ENCODE measurements around the gene PFN3. TPM values are rescaled to one million over a fixed set of nuclear protein-coding genes. Genes with fewer than 3 reads are reported as not detected.
A peak's percentile ranks its signal among the peaks of the same experiment; 100 is the strongest.
"Not testable (repeated sequence)": the region's sequence is repeated elsewhere in the genome, so short reads cannot be mapped to it uniquely, and the experiment has no call there.

PFN3 gene
- total RNA-seq, 2 donors from 2014 or later: not detected

DNA sequence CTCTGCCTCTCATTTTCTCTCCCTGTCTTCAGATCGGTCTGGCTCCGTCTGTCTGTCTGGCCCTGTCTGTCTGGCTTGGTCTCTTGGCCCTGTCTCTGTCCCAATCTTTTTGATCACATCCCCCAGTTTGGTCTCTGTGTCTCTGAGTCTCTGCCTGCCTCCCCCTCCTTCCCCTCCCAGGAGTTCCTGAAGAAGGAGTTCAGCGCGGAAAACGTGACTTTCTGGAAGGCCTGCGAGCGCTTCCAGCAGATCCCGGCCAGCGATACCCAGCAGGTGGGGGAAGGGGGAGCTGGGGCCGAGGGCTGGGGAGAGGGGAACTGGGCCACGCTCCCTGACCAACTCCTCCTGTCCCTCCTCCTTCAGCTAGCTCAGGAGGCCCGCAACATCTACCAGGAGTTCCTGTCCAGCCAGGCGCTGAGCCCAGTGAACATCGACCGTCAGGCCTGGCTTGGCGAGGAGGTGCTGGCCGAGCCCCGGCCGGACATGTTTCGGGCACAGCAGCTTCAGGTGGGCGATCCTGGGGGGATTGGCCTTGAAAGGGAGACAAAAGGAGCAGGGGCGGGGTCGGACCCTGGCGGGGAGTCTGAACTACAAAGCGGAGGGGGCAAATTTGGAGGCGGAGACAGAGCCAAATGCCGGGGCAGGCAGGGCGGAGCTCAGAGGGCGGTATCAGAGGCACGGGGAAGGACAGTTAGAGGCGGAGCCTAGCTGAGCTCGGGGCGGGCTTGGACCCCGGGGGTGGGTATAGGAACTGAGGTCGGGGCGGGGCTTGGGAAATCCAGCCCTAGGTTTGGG is 33.7 kb downstream of the PFN3 start:
- Mint-ChIP-seq H3K4me1 (ENCODE audit: low read depth) (peaks cover 69% of the 10 kb centered on the region), H3K4me3 (peak overlapping the region in 1 of 2 donors; percentile 40), H3K9me3 (no peaks in the 10 kb centered on the region), H3K36me3 (ENCODE audit: insufficient read depth in 2 of 2) (peaks cover 7 to 8% of the 10 kb centered on the region in 2 donors), H3K27me3 (ENCODE audit: low read depth) (no peaks in the 10 kb centered on the region), H3K27ac (no peak overlapping the region)
- DNase-seq (no peak), ATAC-seq (replicated peaks in 1 of 2) (no peak)

DNA sequence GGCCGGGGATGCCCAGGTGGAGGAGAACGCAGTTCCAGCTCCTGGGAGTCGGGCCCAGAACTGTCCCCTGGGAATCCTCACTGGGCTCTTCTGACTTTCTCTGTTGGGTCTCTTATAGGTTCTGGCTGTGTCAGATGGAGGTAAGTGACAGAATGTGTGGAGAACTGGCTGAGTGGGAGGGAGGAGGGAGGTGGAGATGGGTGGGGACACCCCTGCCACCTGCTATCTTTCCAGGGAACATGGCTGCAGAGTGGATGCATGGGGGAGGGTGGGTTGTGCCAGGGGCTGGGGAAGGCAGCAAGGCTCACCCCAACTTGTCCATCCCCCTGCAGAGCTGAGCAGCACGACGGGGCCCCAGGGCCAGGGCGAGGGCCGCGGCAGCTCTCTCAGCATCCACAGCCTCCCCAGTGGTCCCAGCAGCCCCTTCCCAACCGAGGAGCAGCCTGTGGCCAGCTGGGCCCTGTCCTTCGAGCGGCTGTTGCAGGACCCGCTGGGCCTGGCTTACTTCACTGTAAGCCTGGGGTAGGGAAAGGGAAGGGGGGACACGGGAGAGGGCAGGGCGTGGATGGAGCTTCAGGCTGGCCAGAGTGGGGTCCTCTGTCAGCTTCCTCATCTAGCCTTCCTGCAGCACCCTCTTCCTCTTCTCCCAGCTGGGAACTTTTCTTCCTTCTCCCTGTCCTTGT is 34.5 kb downstream of the PFN3 start:
- Mint-ChIP-seq H3K27ac (no peak overlapping the region), H3K4me1 (ENCODE audit: low read depth) (peaks cover 70% of the 10 kb centered on the region), H3K36me3 (ENCODE audit: insufficient read depth in 2 of 2) (peaks cover 7 to 8% of the 10 kb centered on the region in 2 donors), H3K27me3 (ENCODE audit: low read depth) (no peaks in the 10 kb centered on the region), H3K9me3 (no peaks in the 10 kb centered on the region), H3K4me3 (peak overlapping the region in 1 of 2 donors; percentile 40)
- no peak for DNase-seq
- no peak for ATAC-seq (replicated peaks in 1 of 2)

DNA sequence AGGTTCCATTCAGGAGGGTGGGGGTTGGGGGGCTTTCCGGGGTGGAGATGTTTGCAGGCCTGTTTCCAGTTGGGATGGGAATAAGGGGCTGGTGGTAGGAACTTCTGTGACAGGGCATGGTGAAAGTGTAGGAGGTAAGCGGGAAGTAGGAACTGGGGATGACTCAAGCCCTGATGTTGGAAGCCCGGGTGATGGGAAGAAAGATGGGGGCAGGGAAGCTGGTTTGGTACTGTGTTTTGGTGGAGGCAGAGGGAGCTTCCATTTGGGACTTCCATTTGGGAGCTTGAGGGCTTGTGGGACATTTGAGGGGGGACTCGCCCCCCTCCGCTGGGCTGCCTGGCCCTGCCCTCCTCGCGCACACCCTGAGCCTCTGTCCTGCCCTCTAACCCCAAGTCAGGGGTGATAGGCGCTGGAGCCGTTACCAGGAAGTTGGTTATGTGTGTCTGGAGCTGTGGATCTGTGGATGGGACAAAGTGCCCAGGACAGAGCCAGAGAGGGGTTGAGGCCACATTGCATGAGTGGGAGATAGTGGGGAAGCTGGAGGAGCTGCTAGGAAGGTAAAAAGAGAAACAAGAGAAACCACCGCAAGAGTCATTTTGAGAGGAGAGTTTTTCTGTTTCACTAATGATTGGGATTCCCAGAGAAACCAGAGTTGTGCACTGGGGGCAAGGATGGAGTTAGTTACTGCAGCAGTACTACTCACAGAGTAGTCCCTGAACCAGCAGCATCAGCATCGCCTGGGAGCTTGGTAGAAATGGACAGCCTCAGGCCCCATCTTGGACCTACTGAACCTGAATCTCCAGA is 36.1 kb downstream of the PFN3 start:
- Mint-ChIP-seq H3K4me3 (peak overlapping the region; percentile 80 to 86), H3K27ac (peak overlapping the region; percentile 85), H3K9me3 (no peaks in the 10 kb centered on the region), H3K27me3 (ENCODE audit: low read depth) (no peaks in the 10 kb centered on the region), H3K36me3 (ENCODE audit: insufficient read depth in 2 of 2) (peaks cover 6 to 8% of the 10 kb centered on the region in 2 donors), H3K4me1 (ENCODE audit: low read depth) (peaks cover 84% of the 10 kb centered on the region)
- ATAC-seq (replicated peaks in 1 of 2): peak; percentile 69 to 75
- DNase-seq: peak; percentile 60 to 64

DNA sequence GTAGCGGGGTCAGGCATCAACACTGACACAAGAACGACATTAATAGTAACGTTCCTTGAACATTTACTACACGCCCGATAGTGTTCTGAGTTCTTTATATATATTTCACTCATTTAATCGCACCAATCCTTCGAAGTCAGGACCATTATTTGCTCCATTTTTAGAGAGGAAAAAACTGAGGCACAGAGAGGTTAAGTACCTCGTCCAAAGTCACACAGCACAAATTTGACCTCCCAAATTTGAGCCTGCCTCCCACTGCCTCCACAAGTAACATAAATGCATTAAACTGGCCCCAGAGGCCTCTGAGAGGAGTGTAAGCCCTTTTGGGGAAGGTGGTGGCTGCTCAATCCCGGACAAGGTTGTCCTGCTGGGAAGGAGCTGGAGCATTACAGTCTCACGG is 36.9 kb downstream of the PFN3 start:
- DNase-seq (no peak), ATAC-seq (replicated peaks in 1 of 2) (no peak)
- Mint-ChIP-seq H3K4me3 (peak overlapping the region; percentile 75 to 86), H3K27me3 (ENCODE audit: low read depth) (no peaks in the 10 kb centered on the region), H3K9me3 (no peaks in the 10 kb centered on the region), H3K36me3 (ENCODE audit: insufficient read depth in 2 of 2) (peaks cover 2 to 5% of the 10 kb centered on the region in 2 donors), H3K27ac (no peak overlapping the region), H3K4me1 (ENCODE audit: low read depth) (peaks cover 84% of the 10 kb centered on the region)

DNA sequence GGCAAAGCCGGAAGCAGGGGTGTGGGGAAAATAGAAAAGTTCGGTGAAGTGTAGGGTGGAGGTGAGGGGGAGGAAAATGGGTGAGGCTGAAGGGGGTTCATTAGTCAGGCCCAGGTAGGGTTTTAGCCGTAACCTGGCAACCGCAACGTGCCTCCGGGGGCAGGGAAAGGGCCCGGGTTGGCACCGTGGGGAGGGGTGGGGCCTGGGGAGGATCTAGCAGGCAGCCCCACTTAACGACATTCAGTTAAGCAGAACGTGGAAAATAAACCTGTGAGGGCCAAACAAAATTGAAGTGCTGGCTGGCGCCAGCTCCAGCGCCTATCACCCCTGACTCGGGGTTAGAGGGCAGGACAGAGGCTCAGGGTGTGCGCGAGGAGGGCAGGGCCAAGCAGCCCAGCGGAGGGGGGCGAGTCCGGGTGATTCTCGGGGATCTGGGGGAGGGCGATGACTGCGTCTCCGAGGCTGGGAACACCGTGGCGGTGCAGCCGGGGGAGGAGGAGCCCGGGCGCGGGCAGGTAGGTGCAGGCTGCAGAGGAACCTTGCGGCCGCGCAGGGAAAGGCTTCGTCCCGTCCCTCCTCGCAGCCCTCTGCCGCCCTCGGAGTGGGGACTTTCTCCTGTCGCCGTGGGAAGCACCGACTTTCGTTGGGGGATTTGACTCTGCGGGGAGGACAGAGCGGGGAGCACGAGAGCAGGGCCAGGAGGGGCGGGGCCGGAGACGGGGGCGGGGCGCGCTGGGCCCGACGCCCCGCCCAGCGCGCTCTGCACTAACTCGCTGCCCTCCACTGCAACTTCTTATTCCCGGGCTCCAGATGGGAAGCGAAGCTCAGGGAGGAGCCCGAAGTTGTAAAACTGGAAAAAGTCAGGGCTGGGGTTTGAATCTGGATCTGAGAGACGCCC is 37.6 kb downstream of the PFN3 start:
- Mint-ChIP-seq H3K4me3 (peak overlapping the region; percentile 75 to 86), H3K4me1 (ENCODE audit: low read depth) (peaks cover 81% of the 10 kb centered on the region), H3K9me3 (no peaks in the 10 kb centered on the region), H3K27ac (no peak overlapping the region), H3K36me3 (ENCODE audit: insufficient read depth in 2 of 2) (peaks cover 2% of the 10 kb centered on the region in 2 donors), H3K27me3 (ENCODE audit: low read depth) (no peaks in the 10 kb centered on the region)
- DNase-seq (peak; percentile 72 to 75), ATAC-seq (replicated peaks in 1 of 2) (peak; percentile 63 to 68)

DNA sequence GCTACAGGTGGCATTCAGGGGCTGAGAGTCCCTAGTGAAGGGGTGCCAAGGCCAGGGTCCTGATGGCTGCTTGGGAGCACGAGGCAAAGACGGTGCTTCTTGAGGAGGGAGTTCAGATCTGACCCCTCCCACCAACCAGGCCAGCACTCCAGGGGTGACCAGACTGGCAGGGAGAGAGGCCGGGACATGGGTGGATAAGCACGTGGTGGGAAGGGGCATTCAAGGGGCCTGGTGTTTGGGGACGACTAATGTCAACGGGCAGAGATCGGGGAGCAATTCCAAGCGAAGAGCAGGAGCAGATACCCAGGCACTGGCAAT is 38.2 kb downstream of the PFN3 start:
- no peaks in the 10 kb centered on the region for H3K9me3 Mint-ChIP-seq
- H3K36me3 Mint-ChIP-seq (ENCODE audit: insufficient read depth in 2 of 2): peaks cover 2 to 4% of the 10 kb centered on the region in 2 donors
- peak overlapping the region; percentile 75 to 86 for H3K4me3 Mint-ChIP-seq
- DNase-seq: no peak
- H3K27ac Mint-ChIP-seq: peak overlapping the region; percentile 10
- peaks cover 86% of the 10 kb centered on the region for H3K4me1 Mint-ChIP-seq (ENCODE audit: low read depth)
- ATAC-seq (replicated peaks in 1 of 2): no peak
- H3K27me3 Mint-ChIP-seq (ENCODE audit: low read depth): no peaks in the 10 kb centered on the region

DNA sequence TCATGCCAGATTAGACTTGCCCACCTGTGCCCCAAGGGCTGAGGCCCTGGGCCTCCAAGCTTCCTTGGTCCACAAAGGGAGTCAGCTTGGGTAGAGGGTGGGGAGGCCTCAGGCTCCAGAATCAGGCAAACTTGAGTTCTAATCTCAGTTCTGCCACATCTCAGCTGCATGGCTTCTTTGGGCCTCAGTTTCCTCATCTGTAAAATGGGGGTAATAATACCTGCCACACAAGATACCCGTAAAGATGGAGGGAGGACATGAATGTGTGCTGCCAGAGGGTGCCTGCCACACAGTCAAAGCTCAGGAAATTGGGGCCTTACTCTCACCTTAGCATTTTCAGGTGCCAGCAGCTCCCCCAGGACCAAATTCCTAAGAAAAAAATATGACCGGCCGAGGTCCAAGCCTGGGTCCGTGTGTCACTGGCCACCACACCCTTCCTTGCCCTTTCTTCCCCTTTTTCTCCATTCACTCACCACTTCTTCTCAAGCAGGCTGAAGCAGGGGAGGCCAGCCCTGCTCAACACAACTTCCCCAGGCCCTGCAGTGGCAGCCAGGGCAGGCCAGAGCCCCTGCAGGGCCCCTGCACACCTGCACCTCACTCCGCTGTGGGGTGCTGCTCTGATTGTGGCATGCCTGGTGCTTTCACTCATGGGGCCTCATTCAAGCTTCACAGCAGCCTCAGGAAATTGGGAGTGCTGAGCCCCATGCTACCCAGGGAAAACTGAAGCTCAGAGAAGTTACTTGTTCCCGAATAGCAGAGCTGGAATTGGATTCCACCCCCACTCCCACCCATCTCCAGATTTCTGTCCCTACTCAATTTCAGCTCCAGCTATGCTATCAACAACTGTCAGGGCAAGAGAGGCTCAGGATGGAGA is 38.8 kb downstream of the PFN3 start:
- H3K27ac Mint-ChIP-seq: peak overlapping the region; percentile 10
- peaks cover 89% of the 10 kb centered on the region for H3K4me1 Mint-ChIP-seq (ENCODE audit: low read depth)
- peaks cover 0 to 4% of the 10 kb centered on the region in 2 donors for H3K36me3 Mint-ChIP-seq (ENCODE audit: insufficient read depth in 2 of 2)
- no peaks in the 10 kb centered on the region for H3K27me3 Mint-ChIP-seq (ENCODE audit: low read depth)
- H3K9me3 Mint-ChIP-seq: no peaks in the 10 kb centered on the region
- H3K4me3 Mint-ChIP-seq: peak overlapping the region; percentile 75 to 86
- no peak for ATAC-seq (replicated peaks in 1 of 2)
- DNase-seq: peak in 1 of 2 donors; percentile 45

DNA sequence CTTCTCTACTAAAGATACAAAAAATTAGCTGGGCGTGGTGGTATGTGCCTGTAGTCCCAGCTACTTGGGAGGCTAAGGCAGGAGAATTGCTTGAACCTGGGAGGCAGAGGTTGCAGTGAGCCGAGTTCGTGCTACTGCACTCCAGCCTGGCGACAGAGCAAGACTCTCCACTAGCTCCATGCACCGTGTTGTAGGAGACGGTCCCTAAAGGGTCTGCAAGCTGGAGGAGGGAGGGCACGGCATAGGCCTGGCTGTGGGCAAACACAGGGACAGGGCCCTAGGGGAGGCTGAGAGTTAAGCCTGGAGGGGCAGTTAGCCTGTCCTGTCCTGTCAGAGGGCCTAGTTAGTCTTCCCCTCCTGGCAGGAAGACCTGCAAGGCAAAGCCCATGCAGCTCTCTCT is 39.7 kb downstream of the PFN3 start:
- not testable (repeated sequence) for H3K9me3 Mint-ChIP-seq; H3K27ac Mint-ChIP-seq; DNase-seq; H3K4me3 Mint-ChIP-seq; H3K27me3 Mint-ChIP-seq (ENCODE audit: low read depth); ATAC-seq (replicated peaks in 1 of 2); H3K36me3 Mint-ChIP-seq (ENCODE audit: insufficient read depth in 2 of 2)
- H3K4me1 Mint-ChIP-seq (ENCODE audit: low read depth): peaks cover 90% of the 10 kb centered on the region

DNA sequence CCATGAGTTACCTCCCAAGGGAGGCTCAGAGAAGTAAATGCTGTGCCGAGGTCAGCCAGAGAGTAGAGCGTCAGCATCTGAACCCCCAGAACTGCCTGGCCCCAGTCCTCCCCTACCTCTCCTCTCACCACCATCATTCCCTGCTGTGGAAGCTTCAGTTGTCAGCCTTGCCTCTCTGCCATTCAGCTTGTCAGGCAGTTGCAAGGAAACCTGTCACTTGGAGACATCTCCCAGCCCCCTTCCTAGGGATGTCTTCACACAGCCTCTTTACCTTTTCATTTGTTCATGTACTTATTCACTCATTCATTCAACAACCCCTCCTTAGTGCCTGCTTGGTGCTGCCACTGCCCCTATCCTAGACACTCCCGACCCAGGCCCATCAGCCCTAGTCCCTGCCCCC is 40.6 kb downstream of the PFN3 start:
- H3K27me3 Mint-ChIP-seq (ENCODE audit: low read depth): no peaks in the 10 kb centered on the region
- peaks cover 84% of the 10 kb centered on the region for H3K4me1 Mint-ChIP-seq (ENCODE audit: low read depth)
- peak overlapping the region; percentile 73 to 87 for H3K4me3 Mint-ChIP-seq
- ATAC-seq (replicated peaks in 1 of 2): no peak
- peaks cover 6% of the 10 kb centered on the region in 2 donors for H3K36me3 Mint-ChIP-seq (ENCODE audit: insufficient read depth in 2 of 2)
- H3K9me3 Mint-ChIP-seq: peaks cover 0 to 1% of the 10 kb centered on the region in 2 donors
- H3K27ac Mint-ChIP-seq: peak overlapping the region; percentile 43
- DNase-seq: no peak

DNA sequence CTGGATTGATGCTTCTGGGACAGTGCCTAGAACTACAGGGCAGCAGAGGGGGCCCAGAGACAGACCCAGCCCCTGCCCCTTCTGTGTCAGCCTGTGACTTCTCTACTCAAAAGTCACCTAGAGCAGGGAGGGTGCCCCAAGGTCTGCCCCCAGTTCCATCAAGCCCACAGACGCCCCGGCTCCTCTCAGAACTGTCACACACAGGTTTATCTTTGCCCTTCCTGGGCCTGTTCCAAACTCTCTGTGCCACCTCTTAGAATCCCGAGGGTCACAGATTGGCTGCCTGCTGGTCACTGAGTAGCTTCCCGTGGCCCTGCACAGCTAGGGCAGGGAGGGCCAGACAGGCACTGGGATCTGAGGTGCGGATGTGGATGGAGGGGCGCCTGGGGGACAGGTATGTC is 41.0 kb downstream of the PFN3 start:
- DNase-seq (no peak), ATAC-seq (replicated peaks in 1 of 2) (no peak)
- Mint-ChIP-seq H3K9me3 (peaks cover 0 to 1% of the 10 kb centered on the region in 2 donors), H3K36me3 (ENCODE audit: insufficient read depth in 2 of 2) (peaks cover 6% of the 10 kb centered on the region in 2 donors), H3K4me1 (ENCODE audit: low read depth) (peaks cover 80% of the 10 kb centered on the region), H3K27ac (peak overlapping the region; percentile 80), H3K27me3 (ENCODE audit: low read depth) (no peaks in the 10 kb centered on the region), H3K4me3 (peak overlapping the region; percentile 73 to 87)

DNA sequence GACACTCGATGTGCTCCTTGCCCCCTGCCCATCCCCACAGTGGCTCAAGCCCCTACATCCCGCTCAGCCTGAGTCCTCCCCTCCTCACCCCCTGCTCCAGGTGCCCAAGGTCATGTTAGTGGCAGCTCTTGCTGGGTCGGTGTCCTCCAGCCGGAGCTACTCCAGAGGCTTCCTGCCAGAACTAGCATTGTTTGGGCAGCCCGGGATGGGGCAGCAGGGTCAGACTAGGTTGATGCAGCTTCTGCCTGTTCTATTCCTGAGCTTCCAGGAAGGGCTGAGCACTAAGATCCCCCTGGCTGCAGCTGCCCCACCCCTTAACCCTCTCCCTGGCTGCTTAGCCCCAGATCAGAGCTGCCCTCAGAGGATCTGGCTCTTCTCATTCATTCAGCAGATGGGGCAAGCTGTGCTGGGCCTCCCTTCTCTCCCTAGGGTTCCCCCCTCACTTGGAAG is 42.1 kb downstream of the PFN3 start:
- peak overlapping the region; percentile 73 to 87 for H3K4me3 Mint-ChIP-seq
- peaks cover 70% of the 10 kb centered on the region for H3K4me1 Mint-ChIP-seq (ENCODE audit: low read depth)
- H3K36me3 Mint-ChIP-seq (ENCODE audit: insufficient read depth in 2 of 2): peaks cover 6% of the 10 kb centered on the region in 2 donors
- no peaks in the 10 kb centered on the region for H3K27me3 Mint-ChIP-seq (ENCODE audit: low read depth)
- peak overlapping the region; percentile 80 for H3K27ac Mint-ChIP-seq
- peaks cover 0 to 1% of the 10 kb centered on the region in 2 donors for H3K9me3 Mint-ChIP-seq
- ATAC-seq (replicated peaks in 1 of 2): no peak
- DNase-seq: no peak
